ENCODE results near the gene ASRGL1. TPM values are rescaled to one million over a fixed set of nuclear protein-coding genes. Genes with fewer than 3 reads are reported as not detected.

ASRGL1 gene
- total RNA-seq, 6 experiments from 2014 or later, result 1.8 to 28.5 (median 4.7) TPM

GRCh38 chr11:62430425-62430824 lies 93.2 kb downstream of the ASRGL1 start:
- H3K4me3 ChIP-seq, result no peak overlapping the region
- TF ChIP-seq POLR2A (IDR thresholded peaks at IDR 0.05), result no peak
- TF ChIP-seq, protein P1, sequence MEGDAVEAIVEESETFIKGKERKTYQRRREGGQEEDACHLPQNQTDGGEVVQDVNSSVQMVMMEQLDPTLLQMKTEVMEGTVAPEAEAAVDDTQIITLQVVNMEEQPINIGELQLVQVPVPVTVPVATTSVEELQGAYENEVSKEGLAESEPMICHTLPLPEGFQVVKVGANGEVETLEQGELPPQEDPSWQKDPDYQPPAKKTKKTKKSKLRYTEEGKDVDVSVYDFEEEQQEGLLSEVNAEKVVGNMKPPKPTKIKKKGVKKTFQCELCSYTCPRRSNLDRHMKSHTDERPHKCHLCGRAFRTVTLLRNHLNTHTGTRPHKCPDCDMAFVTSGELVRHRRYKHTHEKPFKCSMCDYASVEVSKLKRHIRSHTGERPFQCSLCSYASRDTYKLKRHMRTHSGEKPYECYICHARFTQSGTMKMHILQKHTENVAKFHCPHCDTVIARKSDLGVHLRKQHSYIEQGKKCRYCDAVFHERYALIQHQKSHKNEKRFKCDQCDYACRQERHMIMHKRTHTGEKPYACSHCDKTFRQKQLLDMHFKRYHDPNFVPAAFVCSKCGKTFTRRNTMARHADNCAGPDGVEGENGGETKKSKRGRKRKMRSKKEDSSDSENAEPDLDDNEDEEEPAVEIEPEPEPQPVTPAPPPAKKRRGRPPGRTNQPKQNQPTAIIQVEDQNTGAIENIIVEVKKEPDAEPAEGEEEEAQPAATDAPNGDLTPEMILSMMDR (IDR thresholded peaks at IDR 0.05), result no peak
- H3K9me3 ChIP-seq, result no peaks in the 10 kb centered on the region
- no peak for ATAC-seq
- no peak overlapping the region for H3K27ac ChIP-seq
- no peaks in the 10 kb centered on the region for H3K27me3 ChIP-seq
- intact Hi-C loops (cut with DNase I), result no loop called here
- no peaks in the 10 kb centered on the region for H3K36me3 ChIP-seq
- DNase-seq, result no peak
- peaks cover 0 to 41% (median 20%) of the 10 kb centered on the region in 4 donors for H3K4me1 ChIP-seq
- WGBS (ENCODE audit: insufficient coverage, low coverage, low lambda C conversion rate, missing lambda C conversion rate), result 73% methylated on average over 3 of the region's 3 CpGs

GRCh38 chr11:62431171-62431901 lies 94.1 kb downstream of the ASRGL1 start:
- intact Hi-C loops (cut with DNase I), result no loop called here
- H3K4me1 ChIP-seq, result peaks cover 0 to 36% (median 16%) of the 10 kb centered on the region in 4 donors
- no peaks in the 10 kb centered on the region for H3K27me3 ChIP-seq
- H3K27ac ChIP-seq, result no peak overlapping the region
- no peak for ATAC-seq
- no peak for TF ChIP-seq POLR2A (IDR thresholded peaks at IDR 0.05)
- TF ChIP-seq, protein P1 (IDR thresholded peaks at IDR 0.05), result no peak
- 83% methylated on average over 11 of the region's 11 CpGs for WGBS (ENCODE audit: insufficient coverage, low coverage, low lambda C conversion rate, missing lambda C conversion rate)
- no peak overlapping the region for H3K4me3 ChIP-seq
- no peaks in the 10 kb centered on the region for H3K9me3 ChIP-seq
- no peaks in the 10 kb centered on the region for H3K36me3 ChIP-seq
- DNase-seq, result no peak

GRCh38 chr11:62432695-62433094 lies 95.4 kb downstream of the ASRGL1 start:
- WGBS (ENCODE audit: insufficient coverage, low coverage, low lambda C conversion rate, missing lambda C conversion rate), result 15% methylated on average over 8 of the region's 9 CpGs
- Histone ChIP-seq H3K27me3 (no peaks in the 10 kb centered on the region), H3K4me3 (peak overlapping the region in 1 of 3 donors; percentile 0), H3K4me1 (peaks cover 0 to 27% (median 13%) of the 10 kb centered on the region in 4 donors), H3K27ac (peak overlapping the region in 2 of 3 donors; percentile 48 to 62), H3K9me3 (no peaks in the 10 kb centered on the region), H3K36me3 (no peaks in the 10 kb centered on the region)
- DNase-seq (peak in 2 of 3 donors; percentile 66 to 77), ATAC-seq (peak; percentile 68 to 93 (median 78))
- intact Hi-C loops (cut with DNase I), result no loop called here
- TF ChIP-seq, protein P1 (IDR thresholded peaks at IDR 0.05), result peak in 1 of 4 donors; percentile 8
- no peak for TF ChIP-seq POLR2A (IDR thresholded peaks at IDR 0.05)

DNA sequence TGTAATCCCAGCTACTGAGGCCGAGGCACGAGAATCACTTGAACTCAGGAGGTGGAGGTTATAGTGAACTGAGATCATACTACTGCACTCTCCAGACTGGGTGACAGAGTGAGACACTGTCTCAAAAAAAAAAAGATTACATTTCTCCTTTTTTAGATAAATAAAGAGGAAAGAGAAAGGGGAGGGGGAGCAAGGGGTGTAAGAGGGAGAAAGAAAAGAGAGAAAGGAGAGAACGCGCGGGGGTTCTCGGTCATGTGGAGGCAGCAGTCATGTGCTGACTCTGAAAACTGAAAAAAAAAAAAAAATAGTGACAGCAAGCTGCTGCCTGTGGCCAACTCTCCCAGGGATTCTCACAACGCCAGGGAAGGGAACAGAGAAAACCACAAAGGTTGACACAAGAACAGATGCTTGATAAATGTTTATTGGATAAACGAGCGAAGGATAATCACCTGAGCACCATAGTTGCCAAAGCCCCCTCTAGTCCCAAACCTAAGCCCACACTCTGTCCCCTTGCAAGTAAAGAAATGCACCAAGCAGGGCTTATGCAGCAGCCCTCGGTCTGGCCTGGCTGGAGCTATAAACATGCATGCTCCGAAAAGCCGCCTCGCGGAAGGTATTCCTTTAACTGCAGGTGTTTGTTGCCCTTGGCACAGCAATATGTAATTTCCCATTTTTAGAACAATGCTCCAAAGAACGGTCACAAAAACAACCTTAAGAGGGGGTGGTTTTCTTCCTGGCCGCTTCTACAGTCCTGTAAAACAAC lies 96.1 kb downstream of the ASRGL1 start:
- Histone ChIP-seq H3K27me3 (no peaks in the 10 kb centered on the region), H3K4me3 (no peak overlapping the region), H3K4me1 (peaks cover 0 to 29% (median 16%) of the 10 kb centered on the region in 4 donors), H3K27ac (peak overlapping the region in 2 of 3 donors; percentile 48 to 62), H3K36me3 (no peaks in the 10 kb centered on the region), H3K9me3 (no peaks in the 10 kb centered on the region)
- ATAC-seq (peak; percentile 5 to 28 (median 22)), DNase-seq (no peak)
- TF ChIP-seq POLR2A (IDR thresholded peaks at IDR 0.05), result no peak
- TF ChIP-seq, protein P1 (IDR thresholded peaks at IDR 0.05), result no peak
- 26% methylated on average over 15 of the region's 16 CpGs for WGBS (ENCODE audit: insufficient coverage, low coverage, low lambda C conversion rate, missing lambda C conversion rate)
- intact Hi-C loops (cut with DNase I), result no loop called here
